ENCODE measurements around the gene SRP14.

Gene SRP14

DNA sequence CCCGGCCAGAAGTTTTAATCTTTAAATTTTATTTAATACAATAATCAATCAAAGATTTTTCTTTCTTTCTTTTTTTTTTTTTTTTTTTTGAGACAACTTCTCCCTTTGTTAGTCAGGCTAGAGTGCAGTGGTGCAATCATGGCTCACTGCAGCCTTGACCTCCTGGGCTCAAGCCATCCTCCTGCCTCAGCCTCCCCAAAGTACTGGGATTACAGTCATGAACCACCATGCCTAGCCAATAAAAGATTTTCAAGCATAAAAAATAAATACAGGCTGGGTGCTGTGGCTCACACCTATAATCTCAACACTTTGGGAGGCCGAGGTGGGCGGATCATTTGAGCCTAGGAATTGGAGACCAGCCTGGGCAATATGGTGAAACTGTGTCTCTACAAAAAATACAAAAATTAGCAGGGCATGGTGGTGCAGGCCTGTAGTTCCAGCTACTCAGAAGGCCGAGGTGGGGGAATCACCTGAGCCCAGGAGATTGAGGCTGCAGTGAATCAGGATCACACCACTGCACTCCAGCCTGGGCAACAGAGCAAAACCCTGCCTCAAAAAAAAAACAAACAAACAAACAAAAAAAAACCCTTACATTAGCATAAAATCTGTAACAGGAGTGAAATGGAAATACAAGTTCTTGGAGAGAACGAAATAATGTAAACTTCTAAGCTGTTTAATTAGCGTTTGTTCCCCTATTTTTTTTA, 29.1 kb upstream of the SRP14 start:
- no peak for DNase-seq (ENCODE audit: low spot score)

DNA sequence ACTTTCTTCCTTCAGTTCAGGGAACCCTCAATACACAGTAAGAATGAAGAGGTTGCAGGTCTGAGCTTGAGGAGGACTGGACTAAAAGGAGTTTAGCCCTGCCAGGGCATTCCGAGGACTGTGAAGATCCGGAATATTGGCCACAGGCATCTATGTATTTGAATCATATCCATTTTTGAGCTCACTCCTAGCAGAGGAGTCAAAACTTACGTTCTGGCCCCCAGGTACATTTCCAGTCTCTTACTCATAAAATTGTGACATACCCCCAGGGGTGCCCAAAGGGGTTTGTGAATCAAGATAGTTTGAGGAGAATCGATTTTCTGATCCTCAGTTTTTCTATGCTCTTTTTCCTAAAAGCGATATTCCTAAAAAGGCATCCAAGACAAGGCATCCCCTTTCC, 27.6 kb upstream of the SRP14 start:
- no peak for DNase-seq (ENCODE audit: low spot score)

DNA sequence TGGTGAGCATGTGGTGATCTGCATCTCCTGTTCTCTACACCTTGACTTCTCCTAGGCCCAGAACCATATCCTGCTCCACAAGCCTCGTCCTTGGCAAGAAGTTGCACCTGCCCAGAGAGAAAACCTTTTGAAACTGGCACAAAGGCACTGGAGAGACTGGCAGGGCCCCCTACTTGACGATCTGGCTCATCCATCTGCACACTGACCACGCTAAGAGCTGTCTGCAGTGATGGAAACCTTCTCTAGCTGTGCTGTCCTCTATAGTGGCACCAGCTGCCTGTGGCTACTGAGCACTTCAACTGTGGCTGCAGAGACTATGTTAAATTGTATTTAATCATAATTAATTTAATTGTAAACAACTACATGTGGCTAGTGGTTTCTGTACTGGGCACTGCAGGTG, 26.2 kb upstream of the SRP14 start:
- no peak for DNase-seq (ENCODE audit: low spot score)

- DNase-seq (ENCODE audit: low spot score), result no peak
Measured at GRCh38 chr15:40064231-40064894, 25.4 kb upstream of the SRP14 start.

GRCh38 chr15:40063563-40064011, 24.6 kb upstream of the SRP14 start:
- DNase-seq (ENCODE audit: low spot score), result no peak

- no peak for DNase-seq (ENCODE audit: low spot score)
Measured at GRCh38 chr15:40062816-40063562, 24.0 kb upstream of the SRP14 start.

GRCh38 chr15:40061212-40061901, 22.4 kb upstream of the SRP14 start:
- DNase-seq (ENCODE audit: low spot score), result no peak

DNA sequence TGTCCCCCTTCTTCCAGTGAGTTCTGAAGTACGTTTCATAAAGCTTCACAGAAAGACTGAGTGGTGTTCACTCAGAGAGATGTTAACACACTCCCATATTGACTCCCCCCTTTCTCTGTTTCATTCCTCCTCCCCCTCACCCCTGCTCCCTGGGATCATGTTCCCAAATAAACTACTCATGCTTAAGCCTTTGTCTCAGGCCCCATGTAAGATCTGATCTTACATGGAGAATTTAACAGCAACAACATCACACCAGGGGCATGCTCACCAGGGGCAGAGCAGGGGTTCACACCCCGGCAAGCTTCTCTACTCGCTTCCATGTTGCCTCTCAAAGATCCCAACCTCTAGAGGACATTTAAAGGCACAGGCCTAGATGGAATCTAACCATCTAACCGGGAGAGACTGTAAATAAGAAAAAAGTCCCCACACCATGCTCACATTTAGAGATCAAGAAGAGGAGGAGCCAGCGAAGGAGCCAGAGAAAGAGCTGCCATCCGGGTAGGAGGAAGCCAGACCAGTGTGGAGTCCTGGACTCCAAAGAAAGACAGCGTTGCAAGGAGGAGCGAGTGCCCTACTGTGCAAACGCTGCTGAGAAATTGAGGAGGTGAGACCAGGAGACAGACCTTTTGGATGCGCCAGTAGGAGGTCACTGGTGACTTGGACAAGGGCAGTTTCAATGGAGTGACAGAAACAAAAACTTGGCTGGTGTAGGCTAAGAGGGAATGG, 21.4 kb upstream of the SRP14 start:
- DNase-seq (ENCODE audit: low spot score), result no peak

- DNase-seq (ENCODE audit: low spot score), result no peak
Measured at GRCh38 chr15:40059821-40060220, 20.8 kb upstream of the SRP14 start.

GRCh38 chr15:40058476-40059140, 19.6 kb upstream of the SRP14 start:
- no peak for DNase-seq (ENCODE audit: low spot score)

- DNase-seq (ENCODE audit: low spot score), result no peak
Measured at GRCh38 chr15:40055576-40056293, 16.8 kb upstream of the SRP14 start.

- DNase-seq (ENCODE audit: low spot score), result no peak
Measured at GRCh38 chr15:40054855-40055575, 16.0 kb upstream of the SRP14 start.

- no peak for DNase-seq (ENCODE audit: low spot score)
Measured at GRCh38 chr15:40054605-40054854, 15.5 kb upstream of the SRP14 start.

DNA sequence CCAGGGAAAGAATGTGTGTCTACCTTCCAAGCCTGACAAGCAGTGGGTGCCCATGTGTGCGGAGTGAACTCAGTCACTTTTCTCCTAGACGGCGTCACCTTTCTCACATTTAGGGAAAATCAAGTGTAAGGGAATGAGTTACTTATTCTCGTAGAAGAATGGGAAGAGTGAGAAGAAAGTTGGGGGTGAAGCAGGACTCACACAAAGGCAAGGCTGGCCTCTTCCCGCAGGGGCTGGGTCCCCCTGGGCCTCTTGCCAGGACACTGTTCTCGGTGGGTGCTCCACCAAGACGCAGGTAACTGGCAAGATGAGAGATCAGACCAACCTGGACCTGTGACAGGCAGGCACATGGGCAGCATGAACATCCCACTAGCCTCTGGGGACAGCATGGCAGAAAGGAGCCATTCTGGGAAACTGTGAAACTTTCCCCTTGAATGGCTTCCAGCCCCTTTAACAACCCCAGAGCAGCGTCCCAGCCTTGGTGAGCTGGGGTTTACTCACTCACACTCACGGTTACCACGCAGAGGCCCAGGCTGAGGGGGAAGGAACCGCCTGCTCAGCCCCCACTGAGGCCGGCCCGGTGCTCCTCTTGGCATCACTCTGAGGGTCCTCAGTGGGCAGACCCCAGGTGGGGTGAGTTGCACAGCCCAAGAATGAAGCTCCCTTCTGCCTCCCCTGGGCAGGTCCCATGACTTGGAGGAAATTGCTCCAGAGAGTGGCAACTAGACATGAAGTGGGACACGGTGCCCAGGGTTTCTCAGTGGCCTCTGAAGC, 15.0 kb upstream of the SRP14 start:
- no peak for DNase-seq (ENCODE audit: low spot score)

DNA sequence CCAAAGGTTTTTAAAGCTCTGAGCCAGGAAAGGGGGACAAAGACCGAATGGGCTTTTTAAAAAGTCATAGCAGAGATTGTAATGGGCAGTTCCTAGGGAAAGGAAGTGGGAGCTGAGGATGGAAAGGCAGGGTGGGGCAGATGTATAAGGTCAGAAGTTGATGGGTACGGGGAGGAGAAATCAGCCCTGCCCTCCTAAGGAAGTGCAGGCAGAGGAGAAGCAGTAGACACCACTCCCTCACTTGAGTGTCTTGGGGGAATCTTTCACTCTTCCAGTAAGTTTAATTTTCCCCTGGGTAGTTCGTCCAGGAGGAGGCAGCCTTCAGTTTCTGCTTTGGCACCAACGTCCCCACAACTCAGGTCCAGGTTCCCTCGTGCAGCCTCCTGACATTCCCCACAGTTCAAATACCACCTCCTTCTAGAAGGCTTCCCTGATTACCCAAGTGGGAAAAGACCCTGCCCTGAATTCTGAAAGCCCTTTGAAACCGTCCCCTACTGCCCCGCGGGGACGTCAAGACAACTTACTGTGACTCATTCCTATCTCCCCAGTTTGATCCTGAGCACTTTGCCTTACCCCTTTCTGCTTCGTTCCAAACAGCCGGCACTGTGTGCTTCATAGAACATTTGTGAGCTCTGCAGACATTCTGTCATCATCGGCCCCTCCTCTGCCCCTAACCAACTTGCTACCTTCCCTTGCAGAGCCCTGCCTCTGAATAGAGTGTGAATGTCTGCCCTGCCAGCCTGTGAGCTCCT, 14.3 kb upstream of the SRP14 start:
- no peak for DNase-seq (ENCODE audit: low spot score)

GRCh38 chr15:40052604-40053003, 13.6 kb upstream of the SRP14 start:
- DNase-seq (ENCODE audit: low spot score), result no peak

GRCh38 chr15:40051616-40052415, 12.8 kb upstream of the SRP14 start:
- no peak for DNase-seq (ENCODE audit: low spot score)
